AG08396 (cell line): ENCODE results near the gene HAUS8.
"Not testable (repeated sequence)": the region's sequence is repeated elsewhere in the genome, so short reads cannot be mapped to it uniquely, and the experiment has no call there.

ENCODE experiments used
- DNase-seq: peaks from one replicate; pipeline ENCODE4 v3.0.0; 2012; ENCODE audit warnings: low spot score, mixed read lengths

The HAUS8 gene

GRCh38 chr19:17035842-17036424 lies 39.3 kb downstream of the HAUS8 start:
- no peak for DNase-seq

- DNase-seq: no peak
Measured at GRCh38 chr19:17031741-17032140, 43.5 kb downstream of the HAUS8 start.

DNA sequence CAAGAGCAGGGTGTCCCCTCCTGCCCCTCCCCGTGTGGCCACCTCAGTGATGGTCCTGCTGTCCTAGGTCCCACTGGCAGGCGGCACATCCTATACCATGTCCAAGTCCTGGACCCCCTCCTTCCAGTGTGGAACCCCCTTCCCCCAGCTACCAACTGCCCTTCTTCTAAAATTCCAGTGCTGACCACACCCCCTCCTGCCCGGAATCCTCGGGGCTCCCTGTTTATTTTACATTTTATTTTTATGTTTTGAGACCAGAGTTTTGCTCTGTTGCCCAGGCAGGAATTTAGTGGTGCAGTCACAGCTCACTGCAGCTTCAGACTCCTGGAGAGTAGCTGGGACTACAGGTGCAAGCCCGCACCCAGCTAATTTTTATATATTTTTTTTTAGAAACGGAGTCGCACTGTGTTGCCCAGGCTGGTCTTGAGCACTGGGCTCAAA lies 47.7 kb downstream of the HAUS8 start:
- DNase-seq: no peak

GRCh38 chr19:17026706-17027534 lies 48.3 kb downstream of the HAUS8 start, which contains the start of gene CPAMD8:
Gene CPAMD8, minus strand, starts transcription at chr19:17026810. Its CDS starts 168 bp downstream, at chr19:17026642.
- peak; percentile 9 for DNase-seq

DNA sequence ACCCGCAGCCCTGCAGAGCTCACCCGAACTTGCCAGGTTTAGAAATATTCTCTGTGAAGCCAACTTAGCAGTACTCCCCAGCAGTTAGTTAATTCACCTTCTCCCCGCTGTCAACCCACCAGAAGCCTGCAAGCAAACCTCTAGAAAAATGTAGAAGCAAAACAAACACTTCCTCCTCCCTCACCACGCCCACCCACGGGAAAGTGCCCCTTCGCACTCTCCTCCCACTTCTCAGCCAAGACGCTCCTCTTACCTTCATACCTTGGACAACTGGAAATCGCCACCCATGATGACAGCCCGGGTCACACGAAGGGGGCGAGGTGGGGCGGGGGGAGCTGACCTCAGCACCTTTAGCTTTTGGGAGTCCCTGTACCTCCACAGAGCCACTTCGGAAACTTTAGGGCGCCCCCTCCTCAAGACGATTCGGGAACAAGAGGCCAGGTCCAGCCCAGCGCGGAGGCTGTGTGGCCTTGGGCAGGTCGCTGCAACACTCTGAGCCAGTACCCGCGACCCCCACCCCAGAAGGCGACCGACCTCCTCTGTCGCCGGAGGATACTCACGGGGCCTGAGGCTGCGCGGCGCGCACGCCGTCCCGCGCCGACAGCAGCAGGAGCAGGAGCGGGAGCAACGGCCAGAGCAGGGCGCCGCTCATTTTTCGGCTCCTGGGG lies 49.1 kb downstream of the HAUS8 start:
- DNase-seq: no peak

DNA sequence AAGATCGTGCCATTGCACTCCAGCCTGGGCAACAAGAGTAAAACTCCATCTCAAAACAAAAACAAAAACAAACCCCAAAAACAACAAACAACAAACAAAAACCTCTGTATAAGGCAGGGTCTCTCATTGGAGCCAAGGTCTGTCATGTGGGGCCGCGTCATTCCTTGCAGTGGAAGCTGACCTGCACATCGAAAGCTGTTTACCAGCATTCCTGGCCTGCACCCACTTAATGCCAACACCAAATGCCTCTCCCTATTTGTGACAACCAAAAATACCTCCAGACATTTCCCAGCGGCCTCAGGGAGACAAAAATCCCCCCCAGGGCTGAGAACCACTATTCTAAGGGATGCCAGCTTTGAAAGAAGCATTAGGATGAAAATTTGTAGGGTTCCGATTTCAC lies 49.9 kb downstream of the HAUS8 start:
- DNase-seq: no peak

- not testable (repeated sequence) for DNase-seq
Measured at GRCh38 chr19:17024941-17025340, 50.3 kb downstream of the HAUS8 start.

GRCh38 chr19:17023805-17024204 lies 51.4 kb downstream of the HAUS8 start:
- no peak for DNase-seq

GRCh38 chr19:17022738-17023137 lies 52.5 kb downstream of the HAUS8 start:
- DNase-seq: no peak

GRCh38 chr19:17021793-17022590 lies 53.3 kb downstream of the HAUS8 start:
- no peak for DNase-seq

DNA sequence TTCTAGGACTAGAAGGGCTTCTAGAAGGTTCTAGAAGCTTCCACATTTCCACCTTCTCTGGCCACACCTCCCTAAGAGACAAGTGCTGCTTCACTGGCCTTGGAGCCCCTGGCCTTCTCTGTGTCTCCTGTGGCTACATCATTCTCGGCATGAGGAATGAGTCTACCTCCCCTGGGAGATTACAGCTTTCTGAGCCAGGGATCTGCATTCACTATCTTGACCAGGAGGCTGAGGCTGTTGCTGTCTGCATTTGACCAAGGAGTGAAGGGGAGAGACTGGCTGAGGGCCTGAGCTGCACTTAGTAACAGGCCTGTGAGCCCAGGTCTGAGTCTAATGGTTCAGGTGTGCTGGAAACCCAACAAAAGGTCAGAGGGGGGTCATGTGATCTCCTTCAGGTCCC lies 53.9 kb downstream of the HAUS8 start:
- DNase-seq: no peak

- DNase-seq: no peak
Measured at GRCh38 chr19:17020823-17021222, 54.4 kb downstream of the HAUS8 start.

- DNase-seq: no peak
Measured at GRCh38 chr19:17020385-17020784, 54.9 kb downstream of the HAUS8 start.

DNA sequence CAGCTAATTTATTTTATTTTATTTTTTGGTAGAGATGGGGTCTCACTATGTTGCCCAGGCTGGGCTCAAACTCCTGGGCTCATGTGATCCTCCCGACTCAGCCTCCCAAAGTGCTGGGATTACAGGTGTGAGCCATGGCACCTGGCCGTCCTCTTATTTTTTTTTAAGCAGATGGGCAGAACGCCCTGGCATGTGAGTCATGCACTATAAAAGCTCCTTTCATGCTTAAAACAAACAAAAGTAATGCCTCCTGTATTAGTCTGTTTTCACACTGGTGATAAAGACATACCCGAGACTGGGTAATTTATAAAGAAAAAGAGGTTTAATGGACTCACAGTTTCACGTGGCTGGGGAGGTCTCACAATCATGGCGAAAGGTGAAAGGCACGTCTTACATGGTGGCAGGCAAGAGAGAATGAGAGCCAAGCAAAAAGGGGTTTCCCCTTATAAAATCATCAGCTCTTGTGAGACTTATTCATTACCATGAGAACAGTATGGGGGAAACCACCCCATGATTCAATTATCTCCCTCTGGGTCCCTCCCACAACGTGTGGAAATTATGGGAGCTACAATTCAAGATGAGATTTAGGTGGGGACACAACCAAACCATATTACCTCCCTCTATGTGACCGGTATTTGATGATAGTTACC lies 60.9 kb downstream of the HAUS8 start:
- not testable (repeated sequence) for DNase-seq

GRCh38 chr19:17011485-17011884 lies 63.8 kb downstream of the HAUS8 start:
- no peak for DNase-seq

- no peak for DNase-seq
Measured at GRCh38 chr19:17006579-17006978, 68.7 kb downstream of the HAUS8 start.

DNA sequence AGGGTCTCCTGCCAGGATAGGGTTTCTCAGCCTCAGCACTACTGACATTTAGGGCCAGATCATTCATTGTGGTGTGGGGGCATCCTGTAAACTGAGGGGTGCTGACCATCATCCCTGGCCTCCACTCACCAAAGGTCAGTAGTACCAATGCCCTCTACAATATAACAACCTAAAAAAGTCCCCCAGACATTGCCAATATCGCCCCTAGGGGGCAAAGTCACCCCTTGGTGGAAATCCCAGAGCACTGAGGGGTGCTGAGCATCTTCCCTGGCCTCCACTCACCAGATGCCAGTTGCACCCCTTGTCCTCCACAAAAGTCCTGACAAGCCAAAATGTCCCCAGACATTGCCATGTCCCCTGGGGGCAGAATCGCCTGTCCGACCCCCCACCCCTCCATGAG lies 70.3 kb downstream of the HAUS8 start:
- DNase-seq: no peak

GRCh38 chr19:17004386-17004785 lies 70.9 kb downstream of the HAUS8 start:
- DNase-seq: no peak

DNA sequence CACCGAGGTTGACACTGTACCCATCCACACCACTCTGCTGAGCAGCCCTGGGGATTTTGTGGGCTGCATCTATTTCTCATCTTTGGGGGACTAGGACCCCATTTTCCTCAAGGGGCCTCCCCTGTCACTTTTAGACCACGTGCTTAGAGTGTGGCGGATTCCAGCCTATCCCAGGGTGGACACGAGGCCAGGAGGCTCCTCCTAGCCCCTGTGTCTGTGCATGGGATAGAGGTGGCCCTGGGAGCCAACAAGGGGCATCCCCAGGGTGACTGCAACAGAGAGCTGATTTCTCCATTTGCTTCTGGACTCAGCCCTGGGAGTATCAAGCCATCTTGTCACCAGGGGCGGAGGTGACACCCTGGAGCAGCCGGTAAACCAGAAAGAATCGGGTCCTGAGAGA lies 72.8 kb downstream of the HAUS8 start:
- no peak for DNase-seq

DNA sequence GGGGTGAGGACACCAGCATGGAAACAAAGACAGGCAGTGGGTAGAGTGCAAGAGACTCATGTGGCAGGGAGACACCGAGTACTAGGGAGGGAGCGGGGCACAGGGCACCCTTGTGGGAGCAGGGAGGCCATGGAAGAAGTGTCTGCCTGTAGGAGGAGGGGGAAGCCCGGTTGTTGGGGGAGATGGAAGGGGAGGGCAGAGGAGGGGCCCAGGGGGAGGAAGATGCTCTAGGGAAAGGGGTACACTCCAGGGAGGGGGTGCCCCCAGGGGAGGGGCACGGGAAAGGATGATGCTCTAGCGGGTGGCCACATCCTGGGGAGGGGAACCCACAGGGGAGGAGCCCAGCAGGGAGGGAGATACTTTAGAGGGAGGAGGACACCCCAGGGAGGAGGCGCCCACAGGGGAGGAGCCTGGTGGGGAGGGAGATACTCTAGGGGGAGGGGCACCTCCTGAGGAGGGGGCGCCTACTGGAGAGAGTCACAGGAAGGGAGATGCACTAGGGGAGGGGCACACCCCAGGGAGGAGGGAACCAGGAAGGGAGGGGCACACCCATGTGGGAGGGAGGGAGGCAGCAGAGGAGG lies 73.6 kb downstream of the HAUS8 start:
- no peak for DNase-seq
